H9 (cell line): ENCODE data around the gene TCFL5. TPM values are rescaled to one million over a fixed set of nuclear protein-coding genes. Genes with fewer than 3 reads are reported as not detected.

Experiments
- DNase-seq: peaks from one replicate; pipeline ENCODE4 v3.0.0-alpha.2; 2017
- H2AFZ ChIP-seq: one replicate; pipeline ENCODE4 v1.6.1; 2013; ENCODE audit warnings: mild to moderate bottlenecking, low read length, control low read depth, moderate library complexity
- H2AK5ac ChIP-seq: 2 replicates; pipeline ENCODE4 v1.6.1; 2013; ENCODE audit warnings: low read length, control low read depth, mixed read lengths; ENCODE audit not compliant: insufficient read length
- H2BK120ac ChIP-seq: one replicate; pipeline ENCODE4 v1.6.1; 2013; ENCODE audit warnings: low read depth, mild to moderate bottlenecking, low read length, control low read depth, inconsistent platforms; ENCODE audit not compliant: poor library complexity, severe bottlenecking
- H2BK12ac ChIP-seq: 2 replicates; pipeline ENCODE4 v1.6.1; 2013; ENCODE audit warnings: low read length, control low read depth, mixed read lengths, low read depth; ENCODE audit not compliant: insufficient read length
- H2BK15ac ChIP-seq: 2 replicates; pipeline ENCODE4 v1.6.1; 2013; ENCODE audit warnings: low read depth, low read length, control low read depth
- H2BK20ac ChIP-seq: one replicate; pipeline ENCODE4 v1.6.1; 2013; ENCODE audit warnings: low read depth, mild to moderate bottlenecking, low read length, control low read depth, inconsistent platforms; ENCODE audit not compliant: poor library complexity, severe bottlenecking
- H2BK5ac ChIP-seq: 2 replicates; pipeline ENCODE4 v1.6.1; 2013; ENCODE audit warnings: low read length, control low read depth, mixed read lengths; ENCODE audit not compliant: insufficient read length
- H3K14ac ChIP-seq: 2 replicates; pipeline ENCODE4 v1.6.1; 2013; ENCODE audit warnings: low read length, control low read depth; ENCODE audit not compliant: insufficient read depth
- H3K18ac ChIP-seq: 2 replicates; pipeline ENCODE4 v1.6.1; 2013; ENCODE audit warnings: low read depth, mild to moderate bottlenecking, mixed read lengths, low read length, control low read depth; ENCODE audit not compliant: insufficient read length
- H3K23ac ChIP-seq: 2 replicates; pipeline ENCODE4 v1.6.1; 2013; ENCODE audit warnings: low read length, control low read depth, mixed read lengths, low read depth; ENCODE audit not compliant: insufficient read length
- H3K23me2 ChIP-seq: 2 replicates; pipeline ENCODE4 v1.6.1; 2013; ENCODE audit warnings: low read depth, mild to moderate bottlenecking, mixed read lengths, low read length, control low read depth; ENCODE audit not compliant: insufficient read length, poor library complexity, severe bottlenecking
- H3K27ac ChIP-seq: 2 replicates; pipeline ENCODE4 v1.5.1; 2013; ENCODE audit warnings: low read length, control low read depth, mixed read lengths, low read depth; ENCODE audit not compliant: insufficient read length
- H3K27me3 ChIP-seq: 2 replicates; pipeline ENCODE4 v1.6.1; 2013; ENCODE audit warnings: low read length, control low read depth, inconsistent platforms; ENCODE audit not compliant: insufficient read depth
- H3K4ac ChIP-seq: 2 replicates; pipeline ENCODE4 v1.6.1; 2013; ENCODE audit warnings: low read depth, mild to moderate bottlenecking, control low read depth, inconsistent platforms, low read length, moderate library complexity
- H3K4me1 ChIP-seq: 2 replicates; pipeline ENCODE4 v1.6.1; 2013; ENCODE audit warnings: low read length, control low read depth, inconsistent platforms; ENCODE audit not compliant: insufficient read depth
- H3K4me2 ChIP-seq: 2 replicates; pipeline ENCODE4 v1.6.1; 2013; ENCODE audit warnings: low read length, control low read depth, mixed read lengths; ENCODE audit not compliant: insufficient read length, insufficient read depth
- H3K56ac ChIP-seq: 2 replicates; pipeline ENCODE4 v1.6.1; 2013; ENCODE audit warnings: low read depth, mild to moderate bottlenecking, mixed read lengths, low read length, control low read depth; ENCODE audit not compliant: insufficient read length
- H3K79me1 ChIP-seq: 2 replicates; pipeline ENCODE4 v1.6.1; 2013; ENCODE audit warnings: low read depth, mild to moderate bottlenecking, moderate library complexity, low read length, control low read depth, inconsistent platforms; ENCODE audit not compliant: insufficient read depth, poor library complexity, severe bottlenecking
- H3K79me2 ChIP-seq: 2 replicates; pipeline ENCODE4 v1.6.1; 2013; ENCODE audit warnings: low read length, control low read depth, inconsistent platforms; ENCODE audit not compliant: insufficient read depth
- H3K9ac ChIP-seq: 2 replicates; pipeline ENCODE4 v1.6.1; 2013; ENCODE audit warnings: low read length, control low read depth, mixed read lengths; ENCODE audit not compliant: insufficient read length; ENCODE audit errors: extremely low read depth
- H3K9me3 ChIP-seq: one replicate; pipeline ENCODE4 v1.6.1; 2013; ENCODE audit warnings: low read depth, low read length, inconsistent platforms; ENCODE audit not compliant: control insufficient read depth
- H3T11ph ChIP-seq: one replicate; pipeline ENCODE4 v1.6.1; 2013; ENCODE audit warnings: mild to moderate bottlenecking, low read length, control low read depth, inconsistent platforms
- H4K20me1 ChIP-seq: one replicate; pipeline ENCODE4 v1.6.1; 2013; ENCODE audit not compliant: control insufficient read depth, insufficient read length, insufficient read depth
- H4K5ac ChIP-seq: 2 replicates; pipeline ENCODE4 v1.6.1; 2013; ENCODE audit warnings: low read depth, mild to moderate bottlenecking, mixed read lengths, low read length, control low read depth; ENCODE audit not compliant: insufficient read length
- H4K8ac ChIP-seq: replicated peaks from 2 replicates; pipeline ENCODE4 v1.6.1; 2013; ENCODE audit warnings: low read length, control low read depth, mixed read lengths, low read depth; ENCODE audit not compliant: insufficient read length
- H4K91ac ChIP-seq: 2 replicates; pipeline ENCODE4 v1.6.1; 2013; ENCODE audit warnings: low read depth, mild to moderate bottlenecking, moderate library complexity, mixed read lengths, low read length, control low read depth; ENCODE audit not compliant: insufficient read length
- H3K27ac Mint-ChIP-seq, 3 experiments: 2 replicates in 2 of 3; 3 replicates in 1 of 3; pipeline ENCODE4 v1.8.0; 2020 to 2021; ENCODE audit warnings: mixed read lengths in 3 of 3, mild to moderate bottlenecking in 1 of 3, moderate library complexity in 1 of 3
- H3K27me3 Mint-ChIP-seq: 2 replicates; pipeline ENCODE4 v1.8.0; 2021; ENCODE audit warnings: low read depth, mild to moderate bottlenecking, moderate library complexity, mixed read lengths
- H3K36me3 Mint-ChIP-seq, 3 experiments: 2 replicates in 2 of 3; 3 replicates in 1 of 3; pipeline ENCODE4 v1.8.0; 2020 to 2021; ENCODE audit warnings: low read depth in 3 of 3, mixed read lengths in 3 of 3; ENCODE audit not compliant: insufficient read depth in 1 of 3
- H3K4me1 Mint-ChIP-seq, 2 experiments: 2 replicates each; pipeline ENCODE4 v1.8.0; 2020; ENCODE audit warnings: mixed read lengths in 2 of 2
- H3K4me3 Mint-ChIP-seq, 2 experiments: 2 replicates in 1 of 2; 3 replicates in 1 of 2; pipeline ENCODE4 v1.8.0; 2020 to 2021; ENCODE audit warnings: mild to moderate bottlenecking in 2 of 2, mixed read lengths in 2 of 2, moderate library complexity in 1 of 2
- H3K9me3 Mint-ChIP-seq, 2 experiments: 2 replicates in 1 of 2; 3 replicates in 1 of 2; pipeline ENCODE4 v1.8.0; 2020; ENCODE audit warnings: mild to moderate bottlenecking in 2 of 2, mixed read lengths in 2 of 2, moderate library complexity in 1 of 2
- WGBS: extraction: QIAGEN DNeasy Blood & Tissue Kit; methylation state at CpG from one replicate; pipeline ENCODE4 v1.1.7; 2013; ENCODE audit warnings: missing lambda C conversion rate, low lambda C conversion rate, mixed read lengths; ENCODE audit not compliant: insufficient read length; ENCODE audit errors: extremely low coverage; 5-methylcytosine and 5-hydroxymethylcytosine counted together
- total RNA-seq: library from RNA; stranded (reverse); gene quantifications from 2 replicates; pipeline ENCODE4 v1.2.1, GENCODE V29; 2021
- TF ChIP-seq, protein P1 (sequence below): fragments of 200-600 bp; sonication (generic); conservative IDR thresholded peaks from 3 replicates; pipeline ENCODE4 v1.8.0; 2021; ENCODE audit warnings: antibody characterized with exemption, mild to moderate bottlenecking

Gene TCFL5
- total RNA-seq, 1 experiment from 2014 or later, result 16.4 TPM

DNA sequence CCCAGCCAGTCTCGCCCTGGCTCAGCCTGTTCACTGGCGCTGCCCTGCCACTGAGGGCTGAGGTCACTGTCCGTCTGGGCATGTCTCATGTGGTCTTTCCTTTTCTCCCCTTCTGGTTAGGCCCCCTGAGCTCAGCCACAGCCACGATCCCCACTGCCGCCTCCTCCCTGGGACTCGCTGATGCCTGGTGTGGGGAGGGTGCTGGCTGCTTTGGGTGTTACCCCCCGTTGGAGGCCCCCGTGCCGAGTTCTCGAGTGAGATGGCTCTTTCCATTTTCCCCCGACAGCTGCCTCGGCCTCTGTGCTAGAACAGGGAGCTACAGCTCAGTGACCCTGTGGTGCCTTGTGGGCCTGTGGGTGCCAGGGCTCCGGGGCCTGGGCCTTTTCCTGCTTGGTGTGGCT is 14.9 kb upstream of the TCFL5 start:
- Histone ChIP-seq H4K91ac (no peak overlapping the region), H3K79me1 (no peaks in the 10 kb centered on the region), H4K8ac (no peak overlapping the region), H3T11ph (no peak overlapping the region), H3K9me3 (no peaks in the 10 kb centered on the region), H2BK20ac (no peak overlapping the region), H3K4me2 (no peak overlapping the region), H3K9ac (no peak overlapping the region), H2BK5ac (no peak overlapping the region), H3K27me3 (no peaks in the 10 kb centered on the region), H3K79me2 (no peaks in the 10 kb centered on the region), H3K23me2 (no peaks in the 10 kb centered on the region), H2AK5ac (no peak overlapping the region), H3K56ac (no peak overlapping the region), H4K20me1 (no peaks in the 10 kb centered on the region), H3K4ac (no peak overlapping the region), H2BK120ac (no peak overlapping the region), H2BK15ac (no peak overlapping the region), H2BK12ac (no peak overlapping the region), H3K4me1 (no peaks in the 10 kb centered on the region), H4K5ac (no peak overlapping the region), H3K18ac (no peak overlapping the region), H2AFZ (no peak overlapping the region), H3K27ac (no peak overlapping the region), H3K23ac (no peak overlapping the region), H3K14ac (no peak overlapping the region; the same call in 1 of the 2 replicates)
- DNase-seq, result no peak
- peaks cover 24 to 33% of the 10 kb centered on the region in 2 experiments for H3K4me1 Mint-ChIP-seq
- H3K27ac Mint-ChIP-seq, result peak overlapping the region in 1 of 3 experiments; percentile 68; a peak in 2 of 7 replicates
- H3K9me3 Mint-ChIP-seq, result peaks cover 2 to 8% of the 10 kb centered on the region in 2 experiments; a peak in 4 of 5 replicates
- H3K27me3 Mint-ChIP-seq, result peaks cover 7% of the 10 kb centered on the region
- TF ChIP-seq, protein P1, sequence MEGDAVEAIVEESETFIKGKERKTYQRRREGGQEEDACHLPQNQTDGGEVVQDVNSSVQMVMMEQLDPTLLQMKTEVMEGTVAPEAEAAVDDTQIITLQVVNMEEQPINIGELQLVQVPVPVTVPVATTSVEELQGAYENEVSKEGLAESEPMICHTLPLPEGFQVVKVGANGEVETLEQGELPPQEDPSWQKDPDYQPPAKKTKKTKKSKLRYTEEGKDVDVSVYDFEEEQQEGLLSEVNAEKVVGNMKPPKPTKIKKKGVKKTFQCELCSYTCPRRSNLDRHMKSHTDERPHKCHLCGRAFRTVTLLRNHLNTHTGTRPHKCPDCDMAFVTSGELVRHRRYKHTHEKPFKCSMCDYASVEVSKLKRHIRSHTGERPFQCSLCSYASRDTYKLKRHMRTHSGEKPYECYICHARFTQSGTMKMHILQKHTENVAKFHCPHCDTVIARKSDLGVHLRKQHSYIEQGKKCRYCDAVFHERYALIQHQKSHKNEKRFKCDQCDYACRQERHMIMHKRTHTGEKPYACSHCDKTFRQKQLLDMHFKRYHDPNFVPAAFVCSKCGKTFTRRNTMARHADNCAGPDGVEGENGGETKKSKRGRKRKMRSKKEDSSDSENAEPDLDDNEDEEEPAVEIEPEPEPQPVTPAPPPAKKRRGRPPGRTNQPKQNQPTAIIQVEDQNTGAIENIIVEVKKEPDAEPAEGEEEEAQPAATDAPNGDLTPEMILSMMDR, result no peak
- no peak overlapping the region for H3K4me3 Mint-ChIP-seq
- WGBS, result no CpG with 5 or more reads among the region's 13 CpGs
- peaks cover 0 to 12% (median 3%) of the 10 kb centered on the region in 3 experiments; a peak in 5 of 7 replicates for H3K36me3 Mint-ChIP-seq
